HepG2 (cell line): ENCODE data around the gene NUFIP2. TPM values are rescaled to one million over a fixed set of nuclear protein-coding genes. Genes with fewer than 3 reads are reported as not detected.

Source experiments
- HNF1B ChIP-seq: sonication (generic); formaldehyde crosslinking; IDR thresholded peaks from 2 replicates; pipeline ENCODE4 v1.5.1; 2020; ENCODE audit warnings: mild to moderate bottlenecking, moderate library complexity, missing genetic modification reagents
- HOXA7 ChIP-seq: sonication (generic); formaldehyde crosslinking; IDR thresholded peaks from 2 replicates; pipeline ENCODE4 v1.8.1; 2022; ENCODE audit warnings: mild to moderate bottlenecking, missing genetic modification reagents, moderate library complexity
- TBL1XR1 ChIP-seq: fragments of 150-350 bp; IDR thresholded peaks from 2 replicates; pipeline ENCODE4 v1.6.1; 2014; ENCODE audit warnings: borderline replicate concordance, low read length; ENCODE audit not compliant: partially characterized antibody
- XBP1 ChIP-seq: sonication (generic); formaldehyde crosslinking; IDR thresholded peaks from 2 replicates; pipeline ENCODE4 v1.5.0; 2020; ENCODE audit warnings: missing genetic modification reagents
- ZFP1 ChIP-seq: IDR thresholded peaks from 2 replicates; pipeline ENCODE4 v1.6.1; 2016
- ZGPAT ChIP-seq: IDR thresholded peaks from 2 replicates; pipeline ENCODE4 v1.6.1; 2016; ENCODE audit warnings: mild to moderate bottlenecking
- ZNF605 ChIP-seq: sonication (generic); formaldehyde crosslinking; IDR thresholded peaks from 2 replicates; pipeline ENCODE4 v1.8.0; 2022; ENCODE audit warnings: mild to moderate bottlenecking, missing genetic modification reagents
- polyA plus RNA-seq, 8 experiments: library from polyadenylated mRNA; depleted of rRNA in 3 of 8; stranded (reverse) in 7 of 8; unstranded in 1 of 8; fragments of >200 nt; fragmentation: Illumina TruSeq in 4 of 8; extraction: Trizol in 4 of 8; gene quantifications; 2 replicates each; pipeline versions ENCODE4 v1.2.1 to v1.2.3, GENCODE V29; 2011 to 2016; ENCODE audit warnings: low read depth in 4 of 8, missing spikeins in 1 of 8, mixed read lengths in 1 of 8; ENCODE audit not compliant: insufficient read depth in 1 of 8
- total RNA-seq, 5 experiments: library from RNA; depleted of rRNA; stranded (reverse); fragments of >200 nt; fragmentation: Illumina TruSeq; extraction: Trizol; gene quantifications; 2 replicates each; pipeline ENCODE4 v1.2.3, GENCODE V29; 2016; ENCODE audit warnings: low read depth in 1 of 5
- TF ChIP-seq, protein P1 (sequence below): sonication (generic); formaldehyde crosslinking; IDR thresholded peaks from 2 replicates; pipeline ENCODE4 v1.4.0; 2020; ENCODE audit warnings: missing genetic modification reagents, borderline replicate concordance
- TF ChIP-seq, protein P2 (sequence below): sonication (generic); formaldehyde crosslinking; IDR thresholded peaks from 2 replicates; pipeline ENCODE4 v1.4.0; 2020; ENCODE audit warnings: mild to moderate bottlenecking, missing genetic modification reagents
- TF ChIP-seq, protein P3 (sequence below): sonication (generic); formaldehyde crosslinking; IDR thresholded peaks from 2 replicates; pipeline ENCODE4 v1.5.0; 2020; ENCODE audit warnings: missing genetic modification reagents

Gene NUFIP2
- total and polyA plus RNA-seq, 2 of the 13 experiments (the other 11 are each of a cell fraction or from before 2014, with no cell fraction given), result 10.3 to 30.8 TPM

GRCh38 chr17:29293890-29294579, at the start of gene NUFIP2 (continued):
- TF ChIP-seq HOXA7 (CRISPR knock-in tag) (no peak), ZFP1 (CRISPR knock-in tag) (0 out of 2 replicates have a peak, but pooled peaks have one; percentile 36), HNF1B (CRISPR knock-in tag) (peak; percentile 79; the same call in 1 of the 2 replicates), ZGPAT (CRISPR knock-in tag) (peak; percentile 68), XBP1 (CRISPR knock-in tag) (peak; percentile 59; the same call in 1 of the 2 replicates), TBL1XR1 (no peak), ZNF605 (CRISPR knock-in tag) (peak; percentile 92)
- TF ChIP-seq, protein P1, sequence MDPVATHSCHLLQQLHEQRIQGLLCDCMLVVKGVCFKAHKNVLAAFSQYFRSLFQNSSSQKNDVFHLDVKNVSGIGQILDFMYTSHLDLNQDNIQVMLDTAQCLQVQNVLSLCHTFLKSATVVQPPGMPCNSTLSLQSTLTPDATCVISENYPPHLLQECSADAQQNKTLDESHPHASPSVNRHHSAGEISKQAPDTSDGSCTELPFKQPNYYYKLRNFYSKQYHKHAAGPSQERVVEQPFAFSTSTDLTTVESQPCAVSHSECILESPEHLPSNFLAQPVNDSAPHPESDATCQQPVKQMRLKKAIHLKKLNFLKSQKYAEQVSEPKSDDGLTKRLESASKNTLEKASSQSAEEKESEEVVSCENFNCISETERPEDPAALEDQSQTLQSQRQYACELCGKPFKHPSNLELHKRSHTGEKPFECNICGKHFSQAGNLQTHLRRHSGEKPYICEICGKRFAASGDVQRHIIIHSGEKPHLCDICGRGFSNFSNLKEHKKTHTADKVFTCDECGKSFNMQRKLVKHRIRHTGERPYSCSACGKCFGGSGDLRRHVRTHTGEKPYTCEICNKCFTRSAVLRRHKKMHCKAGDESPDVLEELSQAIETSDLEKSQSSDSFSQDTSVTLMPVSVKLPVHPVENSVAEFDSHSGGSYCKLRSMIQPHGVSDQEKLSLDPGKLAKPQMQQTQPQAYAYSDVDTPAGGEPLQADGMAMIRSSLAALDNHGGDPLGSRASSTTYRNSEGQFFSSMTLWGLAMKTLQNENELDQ (CRISPR knock-in tag), result no peak
- TF ChIP-seq, protein P2, sequence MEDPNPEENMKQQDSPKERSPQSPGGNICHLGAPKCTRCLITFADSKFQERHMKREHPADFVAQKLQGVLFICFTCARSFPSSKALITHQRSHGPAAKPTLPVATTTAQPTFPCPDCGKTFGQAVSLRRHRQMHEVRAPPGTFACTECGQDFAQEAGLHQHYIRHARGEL (CRISPR knock-in tag), result no peak
- TF ChIP-seq, protein P3, sequence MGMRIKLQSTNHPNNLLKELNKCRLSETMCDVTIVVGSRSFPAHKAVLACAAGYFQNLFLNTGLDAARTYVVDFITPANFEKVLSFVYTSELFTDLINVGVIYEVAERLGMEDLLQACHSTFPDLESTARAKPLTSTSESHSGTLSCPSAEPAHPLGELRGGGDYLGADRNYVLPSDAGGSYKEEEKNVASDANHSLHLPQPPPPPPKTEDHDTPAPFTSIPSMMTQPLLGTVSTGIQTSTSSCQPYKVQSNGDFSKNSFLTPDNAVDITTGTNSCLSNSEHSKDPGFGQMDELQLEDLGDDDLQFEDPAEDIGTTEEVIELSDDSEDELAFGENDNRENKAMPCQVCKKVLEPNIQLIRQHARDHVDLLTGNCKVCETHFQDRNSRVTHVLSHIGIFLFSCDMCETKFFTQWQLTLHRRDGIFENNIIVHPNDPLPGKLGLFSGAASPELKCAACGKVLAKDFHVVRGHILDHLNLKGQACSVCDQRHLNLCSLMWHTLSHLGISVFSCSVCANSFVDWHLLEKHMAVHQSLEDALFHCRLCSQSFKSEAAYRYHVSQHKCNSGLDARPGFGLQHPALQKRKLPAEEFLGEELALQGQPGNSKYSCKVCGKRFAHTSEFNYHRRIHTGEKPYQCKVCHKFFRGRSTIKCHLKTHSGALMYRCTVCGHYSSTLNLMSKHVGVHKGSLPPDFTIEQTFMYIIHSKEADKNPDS, result peak; percentile 79; the same call in 1 of the 2 replicates
